Astrocyte (in vitro differentiated cells and primary cell): ENCODE data around the gene FUZ. TPM values are rescaled to one million over a fixed set of nuclear protein-coding genes. Genes with fewer than 3 reads are reported as not detected.
A peak's percentile ranks its signal among the peaks of the same experiment; 100 is the strongest.

Source experiments
- DNase-seq: peaks from one replicate; pipeline ENCODE4 v3.0.0-alpha.2; 2010; ENCODE audit warnings: low read depth
- FAIRE-seq: peaks from 2 replicates; lab custom pipeline; 2011; peaks lifted over from hg19 to GRCh38; lab: Jason Lieb, UNC
- H2AFZ ChIP-seq: 2 replicates; pipeline ENCODE4 v1.6.0; 2012; ENCODE audit warnings: low read depth, low read length, inconsistent platforms
- H3K27ac ChIP-seq: 2 replicates; pipeline ENCODE4 v1.5.1; 2011; ENCODE audit warnings: low read depth, low read length, inconsistent platforms
- H3K27me3 ChIP-seq: 2 replicates; pipeline ENCODE4 v1.6.0; 2011; ENCODE audit warnings: low read length, inconsistent platforms; ENCODE audit not compliant: insufficient read depth
- H3K36me3 ChIP-seq: 2 replicates; pipeline ENCODE4 v1.5.1; 2011; ENCODE audit warnings: low read length, inconsistent platforms; ENCODE audit not compliant: insufficient read depth
- H3K4me1 ChIP-seq: 2 replicates; pipeline ENCODE4 v1.5.1; 2011; ENCODE audit warnings: low read length, inconsistent platforms; ENCODE audit not compliant: insufficient read depth
- H3K4me2 ChIP-seq: 2 replicates; pipeline ENCODE4 v1.6.0; 2012; ENCODE audit warnings: low read length, inconsistent platforms
- H3K4me3 ChIP-seq: 2 replicates; pipeline ENCODE4 v1.5.1; 2011; ENCODE audit warnings: low read depth, mild to moderate bottlenecking, low read length, inconsistent platforms; ENCODE audit not compliant: insufficient read depth
- H3K79me2 ChIP-seq: 2 replicates; pipeline ENCODE4 v1.6.0; 2012; ENCODE audit warnings: mild to moderate bottlenecking, low read length, inconsistent platforms; ENCODE audit not compliant: insufficient read depth
- H3K9ac ChIP-seq: 2 replicates; pipeline ENCODE4 v1.6.0; 2012; ENCODE audit warnings: mild to moderate bottlenecking, low read length, inconsistent platforms
- H3K9me3 ChIP-seq: 2 replicates; pipeline ENCODE4 v1.5.1; 2012; ENCODE audit warnings: low read depth, mild to moderate bottlenecking, low read length, inconsistent platforms; ENCODE audit not compliant: insufficient read depth
- H4K20me1 ChIP-seq: 2 replicates; pipeline ENCODE4 v1.6.0; 2012; ENCODE audit warnings: low read length, inconsistent platforms; ENCODE audit not compliant: insufficient read depth
- H3K27ac Mint-ChIP-seq: one replicate; pipeline ENCODE4 v1.8.0; 2021; ENCODE audit warnings: mild to moderate bottlenecking, mixed read lengths; ENCODE audit not compliant: unreplicated experiment
- H3K27me3 Mint-ChIP-seq: one replicate; pipeline ENCODE4 v1.8.0; 2021; ENCODE audit warnings: low read depth, mixed read lengths; ENCODE audit not compliant: unreplicated experiment
- H3K36me3 Mint-ChIP-seq: one replicate; pipeline ENCODE4 v1.8.0; 2021; ENCODE audit warnings: low read depth, mixed read lengths; ENCODE audit not compliant: unreplicated experiment
- H3K4me1 Mint-ChIP-seq: one replicate; pipeline ENCODE4 v1.8.0; 2021; ENCODE audit warnings: low read depth, mixed read lengths; ENCODE audit not compliant: unreplicated experiment
- H3K4me3 Mint-ChIP-seq: one replicate; pipeline ENCODE4 v1.8.0; 2021; ENCODE audit warnings: mild to moderate bottlenecking, moderate library complexity, mixed read lengths; ENCODE audit not compliant: unreplicated experiment
- H3K9me3 Mint-ChIP-seq: one replicate; pipeline ENCODE4 v1.8.0; 2021; ENCODE audit warnings: mild to moderate bottlenecking, mixed read lengths; ENCODE audit not compliant: unreplicated experiment
- EZH2 ChIP-seq: IDR thresholded peaks from 2 replicates; pipeline ENCODE4 v1.6.1; 2012; ENCODE audit warnings: mild to moderate bottlenecking, low read length, inconsistent platforms; ENCODE audit not compliant: insufficient read depth
- total RNA-seq: library from RNA; stranded (reverse); gene quantifications from 2 replicates; pipeline ENCODE4 v1.2.1, GENCODE V29; 2021
- TF ChIP-seq, protein P1 (sequence below): IDR thresholded peaks from 2 replicates; pipeline ENCODE4 v1.5.1; 2011; ENCODE audit warnings: low read depth, mild to moderate bottlenecking, inconsistent platforms, low read length, moderate library complexity; ENCODE audit not compliant: insufficient read depth

The FUZ gene
- total RNA-seq, 1 donor from 2014 or later, result 9.8 TPM

DNA sequence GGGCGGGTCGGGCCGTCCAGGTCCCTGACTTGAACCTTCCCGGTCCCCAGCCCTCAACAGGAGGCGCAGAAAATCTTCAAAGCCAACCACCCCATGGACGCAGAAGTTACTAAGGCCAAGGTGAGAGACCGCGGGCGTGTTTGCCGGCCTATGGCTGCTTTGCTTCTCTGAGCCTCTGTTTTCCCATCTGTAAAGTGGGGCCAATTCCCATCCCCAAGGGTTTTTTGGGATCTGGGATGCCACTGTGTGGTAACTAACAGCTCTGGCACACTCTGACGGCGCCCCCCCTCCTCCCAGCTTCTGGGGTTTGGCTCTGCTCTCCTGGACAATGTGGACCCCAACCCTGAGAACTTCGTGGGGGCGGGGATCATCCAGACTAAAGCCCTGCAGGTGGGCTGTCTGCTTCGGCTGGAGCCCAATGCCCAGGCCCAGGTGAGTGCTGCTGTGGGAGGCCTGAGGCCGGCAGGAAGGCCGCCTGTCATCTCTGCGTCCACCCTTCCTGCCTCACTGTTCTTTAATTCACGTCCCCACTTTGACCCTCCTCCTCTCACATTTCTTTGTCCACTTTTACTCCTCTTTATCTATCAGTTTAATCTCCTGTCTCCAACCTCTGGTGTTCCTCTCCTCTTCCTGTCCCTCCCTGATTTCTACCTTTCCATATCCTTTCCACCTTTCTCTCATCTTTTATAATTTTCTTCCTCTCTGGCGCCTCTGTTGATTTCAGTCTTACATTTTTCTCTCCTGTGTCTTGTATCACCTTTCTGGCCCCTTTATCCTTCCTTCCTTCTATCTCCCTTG is 7.1 kb downstream of the FUZ start:
- DNase-seq (no peak), FAIRE-seq (no peak)
- Histone ChIP-seq H3K9me3 (no peaks in the 10 kb centered on the region), H2AFZ (no peak overlapping the region), H3K4me3 (no peak overlapping the region), H3K79me2 (no peaks in the 10 kb centered on the region), H4K20me1 (peaks cover 9% of the 10 kb centered on the region), H3K36me3 (peaks cover 12% of the 10 kb centered on the region), H3K4me1 (peaks cover 7% of the 10 kb centered on the region), H3K9ac (no peak overlapping the region), H3K27me3 (no peaks in the 10 kb centered on the region), H3K4me2 (no peak overlapping the region), H3K27ac (no peak overlapping the region)
- Mint-ChIP-seq H3K4me1 (peaks cover 7% of the 10 kb centered on the region), H3K4me3 (no peak overlapping the region), H3K27me3 (no peaks in the 10 kb centered on the region), H3K27ac (peak overlapping the region; percentile 21), H3K9me3 (no peaks in the 10 kb centered on the region), H3K36me3 (peaks cover 17% of the 10 kb centered on the region)
- TF ChIP-seq EZH2, result no peak
- TF ChIP-seq, protein P1, sequence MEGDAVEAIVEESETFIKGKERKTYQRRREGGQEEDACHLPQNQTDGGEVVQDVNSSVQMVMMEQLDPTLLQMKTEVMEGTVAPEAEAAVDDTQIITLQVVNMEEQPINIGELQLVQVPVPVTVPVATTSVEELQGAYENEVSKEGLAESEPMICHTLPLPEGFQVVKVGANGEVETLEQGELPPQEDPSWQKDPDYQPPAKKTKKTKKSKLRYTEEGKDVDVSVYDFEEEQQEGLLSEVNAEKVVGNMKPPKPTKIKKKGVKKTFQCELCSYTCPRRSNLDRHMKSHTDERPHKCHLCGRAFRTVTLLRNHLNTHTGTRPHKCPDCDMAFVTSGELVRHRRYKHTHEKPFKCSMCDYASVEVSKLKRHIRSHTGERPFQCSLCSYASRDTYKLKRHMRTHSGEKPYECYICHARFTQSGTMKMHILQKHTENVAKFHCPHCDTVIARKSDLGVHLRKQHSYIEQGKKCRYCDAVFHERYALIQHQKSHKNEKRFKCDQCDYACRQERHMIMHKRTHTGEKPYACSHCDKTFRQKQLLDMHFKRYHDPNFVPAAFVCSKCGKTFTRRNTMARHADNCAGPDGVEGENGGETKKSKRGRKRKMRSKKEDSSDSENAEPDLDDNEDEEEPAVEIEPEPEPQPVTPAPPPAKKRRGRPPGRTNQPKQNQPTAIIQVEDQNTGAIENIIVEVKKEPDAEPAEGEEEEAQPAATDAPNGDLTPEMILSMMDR, result no peak

DNA sequence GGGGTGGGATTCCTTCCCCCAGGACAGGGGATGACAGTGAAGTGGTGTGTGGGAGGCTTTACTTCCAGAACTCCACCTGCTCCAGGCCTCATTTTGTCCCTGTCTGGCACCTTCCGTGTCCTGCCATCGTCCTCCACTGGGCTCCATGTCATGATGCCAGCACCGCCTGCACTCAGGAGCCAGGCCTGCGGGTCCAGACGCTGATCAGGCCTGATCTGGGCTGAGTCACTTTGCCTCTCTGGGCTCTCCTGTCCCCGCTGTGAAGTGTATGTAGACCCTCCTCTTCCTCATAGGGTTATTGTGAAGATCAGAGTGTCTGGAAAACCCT is 9.6 kb downstream of the FUZ start:
- H3K4me3 ChIP-seq, result no peak overlapping the region
- H3K36me3 ChIP-seq, result peaks cover 12% of the 10 kb centered on the region
- Mint-ChIP-seq H3K27me3 (no peaks in the 10 kb centered on the region), H3K9me3 (no peaks in the 10 kb centered on the region), H3K36me3 (peaks cover 31% of the 10 kb centered on the region), H3K4me3 (no peak overlapping the region), H3K4me1 (peaks cover 2% of the 10 kb centered on the region), H3K27ac (peak overlapping the region; percentile 43)
- H3K4me1 ChIP-seq, result no peaks in the 10 kb centered on the region
- no peak overlapping the region for H3K9ac ChIP-seq
- DNase-seq, result no peak
- H3K27ac ChIP-seq, result no peak overlapping the region
- H3K79me2 ChIP-seq, result no peaks in the 10 kb centered on the region
- H4K20me1 ChIP-seq, result peaks cover 8% of the 10 kb centered on the region
- H3K4me2 ChIP-seq, result no peak overlapping the region
- no peak for TF ChIP-seq EZH2
- TF ChIP-seq, protein P1, result no peak
- H3K9me3 ChIP-seq, result no peaks in the 10 kb centered on the region
- no peaks in the 10 kb centered on the region for H3K27me3 ChIP-seq
- no peak overlapping the region for H2AFZ ChIP-seq
- FAIRE-seq, result no peak

DNA sequence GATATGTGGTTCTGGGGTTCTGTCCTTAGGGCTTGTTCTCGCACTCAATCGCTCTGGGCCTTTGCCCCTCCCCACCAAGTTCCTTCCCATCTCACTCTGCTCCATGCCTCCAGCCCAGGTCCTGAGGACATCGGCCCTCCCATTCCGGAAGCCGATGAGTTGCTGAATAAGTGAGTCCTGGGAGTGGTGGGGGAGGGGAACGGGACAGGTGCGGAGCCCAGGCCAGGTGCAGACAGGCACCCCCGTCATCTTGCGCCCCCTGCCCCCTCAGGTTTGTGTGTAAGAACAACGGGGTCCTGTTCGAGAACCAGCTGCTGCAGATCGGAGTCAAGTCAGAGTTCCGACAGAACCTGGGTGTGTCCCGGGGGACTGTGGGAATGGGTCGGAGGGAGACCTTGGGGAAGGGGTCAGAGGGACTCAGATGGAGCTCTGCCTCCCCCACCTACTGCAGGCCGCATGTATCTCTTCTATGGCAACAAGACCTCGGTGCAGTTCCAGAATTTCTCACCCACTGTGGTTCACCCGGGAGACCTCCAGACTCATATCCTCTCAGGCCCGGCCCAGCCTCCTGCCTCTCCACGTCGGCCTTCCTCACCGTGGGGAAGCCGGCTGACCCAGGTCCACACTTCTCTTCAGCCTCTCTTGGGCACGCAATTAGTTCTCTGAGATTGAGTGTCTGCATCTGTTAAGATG is 10.1 kb downstream of the FUZ start:
- H3K36me3 ChIP-seq, result peaks cover 14% of the 10 kb centered on the region
- H3K36me3 Mint-ChIP-seq, result peaks cover 33% of the 10 kb centered on the region
- no peak overlapping the region for H3K4me3 ChIP-seq
- H3K27ac ChIP-seq, result no peak overlapping the region
- no peak overlapping the region for H3K4me3 Mint-ChIP-seq
- H3K9ac ChIP-seq, result no peak overlapping the region
- peaks cover 3% of the 10 kb centered on the region for H4K20me1 ChIP-seq
- H3K79me2 ChIP-seq, result no peaks in the 10 kb centered on the region
- no peaks in the 10 kb centered on the region for H3K9me3 ChIP-seq
- peaks cover 2% of the 10 kb centered on the region for H3K4me1 Mint-ChIP-seq
- no peak for TF ChIP-seq EZH2
- no peaks in the 10 kb centered on the region for H3K9me3 Mint-ChIP-seq
- no peaks in the 10 kb centered on the region for H3K4me1 ChIP-seq
- DNase-seq (no peak), FAIRE-seq (no peak)
- no peaks in the 10 kb centered on the region for H3K27me3 ChIP-seq
- H3K27ac Mint-ChIP-seq, result no peak overlapping the region
- H3K27me3 Mint-ChIP-seq, result no peaks in the 10 kb centered on the region
- H2AFZ ChIP-seq, result no peak overlapping the region
- peak overlapping the region; percentile 90 for H3K4me2 ChIP-seq
